Transverse colon (tissue), 4 donors: Measurements from ENCODE around the gene RAMP1. TPM values are rescaled to one million over a fixed set of nuclear protein-coding genes. Genes with fewer than 3 reads are reported as not detected.

Experiments
- DNase-seq: peaks from one replicate; pipeline ENCODE4 v3.0.0-alpha.2; 2019
- H3K27ac ChIP-seq, 4 donors: fragments of 200-600 bp; sonication (generic); 2 replicates each; pipeline ENCODE4 v1.5.1; 2016 to 2018; ENCODE audit warnings: inconsistent platforms in 4 of 4
- H3K27me3 ChIP-seq: fragments of 200-600 bp; sonication (generic); 2 replicates; pipeline ENCODE4 v1.5.1; 2017; ENCODE audit warnings: inconsistent platforms
- H3K36me3 ChIP-seq, 4 donors: fragments of 200-600 bp; sonication (generic); 2 replicates each; pipeline ENCODE4 v1.5.1; 2017 to 2019; ENCODE audit warnings: inconsistent platforms in 4 of 4
- H3K4me1 ChIP-seq, 4 donors: fragments of 200-600 bp; sonication (generic); 2 replicates each; pipeline ENCODE4 v1.5.1; 2017 to 2020; ENCODE audit warnings: inconsistent platforms in 4 of 4
- H3K4me3 ChIP-seq, 4 donors: fragments of 200-600 bp; sonication (generic); 1 replicate in 1 of 4; 2 replicates in 3 of 4; pipeline versions ENCODE4 v1.5.1 to v1.6.1; 2017 to 2019; ENCODE audit warnings: inconsistent platforms in 4 of 4
- H3K9me3 ChIP-seq, 2 donors: fragments of 200-600 bp; sonication (generic); 2 replicates each; pipeline ENCODE4 v1.5.1; 2017 to 2019; ENCODE audit warnings: inconsistent platforms in 2 of 2
- CTCF ChIP-seq, 5 experiments: fragments of 200-600 bp in 3 of 5; fragments of 450-650 bp in 2 of 5; sonication (generic) in 3 of 5; IDR thresholded peaks; 1 replicate in 2 of 5; 2 replicates in 3 of 5; pipeline ENCODE4 v1.5.1; 2016 to 2017; ENCODE audit warnings: antibody characterized with exemption in 5 of 5, inconsistent platforms in 3 of 5, mild to moderate bottlenecking in 2 of 5, moderate library complexity in 1 of 5
- EP300 ChIP-seq: sonication (generic); formaldehyde crosslinking; IDR thresholded peaks from one replicate; pipeline ENCODE4 v1.6.1; 2017; ENCODE audit warnings: antibody characterized with exemption, low read depth
- POLR2A ChIP-seq: fragments of 450-650 bp; IDR thresholded peaks from one replicate; pipeline ENCODE4 v1.6.1; 2016; ENCODE audit warnings: antibody characterized with exemption, mild to moderate bottlenecking, moderate library complexity
- POLR2AphosphoS5 ChIP-seq, 3 donors: sonication (generic); formaldehyde crosslinking; IDR thresholded peaks; one replicate each; pipeline ENCODE4 v1.6.1; 2016; ENCODE audit warnings: antibody characterized with exemption in 3 of 3
- WGBS, 2 donors: methylation state at CpG; one replicate each; pipeline ENCODE4 v1.1.5; 2018; ENCODE audit warnings: low coverage in 1 of 2; 5-methylcytosine and 5-hydroxymethylcytosine counted together
- in situ Hi-C, 4 donors: fragments of 200-750 bp; cut with MboI; loops; one replicate each; pipeline versions ENCODE4 v1.15.0 to v1.15.1; 2017; ENCODE audit warnings: low sequenced_read_pairs in 3 of 4, low pct_ligation_motif_present in 1 of 4, low pct_unique_long_range_greater_than_20kb in 1 of 4
- intact Hi-C: fragments of 100-400 bp; cut with DNase I; formaldehyde crosslinking; loops from one replicate; pipeline ENCODE4 v1.15.1; 2023; ENCODE audit warnings: low total_unique reads
- total RNA-seq, 4 donors: library from RNA; depleted of rRNA; stranded (reverse); fragments of >200 nt; gene quantifications; one replicate each; pipeline ENCODE4 v1.1.0, GENCODE V29; 2016

Gene RAMP1
- total RNA-seq, 4 donors from 2014 or later: 47.5 to 158 (median 95.7) TPM

- no peak for DNase-seq
- no peak overlapping the region for H3K4me3 ChIP-seq
- H3K9me3 ChIP-seq: no peaks in the 10 kb centered on the region
- H3K4me1 ChIP-seq: peaks cover 16 to 33% (median 20%) of the 10 kb centered on the region in 4 donors
- in situ Hi-C loops (loop anchor here in 1 of 4 donors (25.0 kb wide), 1 partner anchor 393 kb away; no protein-coding TSS in a partner anchor), intact Hi-C loops (no loop called here)
- TF ChIP-seq EP300: no peak
- no peak for TF ChIP-seq POLR2A
- no peak for TF ChIP-seq POLR2AphosphoS5 (IDR thresholded peaks at IDR 0.05)
- no peak for TF ChIP-seq CTCF (IDR thresholded peaks at IDR 0.05)
- H3K36me3 ChIP-seq: no peaks in the 10 kb centered on the region
- 90% methylated on average over 10 to 17 of the region's 21 CpGs for WGBS, 2 donors
- H3K27ac ChIP-seq: peak overlapping the region; percentile 71 to 94 (median 86)
- H3K27me3 ChIP-seq: no peaks in the 10 kb centered on the region
These were observed 10.1 kb downstream of the RAMP1 start for GRCh38 chr2:237869343-237870102.

GRCh38 chr2:237870126-237870525, 10.7 kb downstream of the RAMP1 start:
- WGBS, 2 donors: 85 to 90% methylated on average over 2 to 11 of the region's 11 CpGs
- Histone ChIP-seq H3K9me3 (no peaks in the 10 kb centered on the region), H3K36me3 (no peaks in the 10 kb centered on the region), H3K27ac (peak overlapping the region; percentile 21 to 94 (median 86)), H3K4me1 (peaks cover 16 to 36% (median 20%) of the 10 kb centered on the region in 4 donors), H3K27me3 (no peaks in the 10 kb centered on the region), H3K4me3 (no peak overlapping the region)
- DNase-seq: no peak
- in situ Hi-C loops: loop anchor here in 1 of 4 donors (25.0 kb wide), 1 partner anchor 392 kb away; no protein-coding TSS in a partner anchor
- intact Hi-C loops: no loop called here
- no peak for TF ChIP-seq CTCF (IDR thresholded peaks at IDR 0.05)
- no peak for TF ChIP-seq POLR2A
- TF ChIP-seq POLR2AphosphoS5 (IDR thresholded peaks at IDR 0.05): no peak
- TF ChIP-seq EP300: no peak

- no peak for DNase-seq
- intact Hi-C loops (no loop called here), in situ Hi-C loops (loop anchor here in 1 of 4 donors (25.0 kb wide), 1 partner anchor 391 kb away; no protein-coding TSS in a partner anchor)
- Histone ChIP-seq H3K9me3 (no peaks in the 10 kb centered on the region), H3K36me3 (no peaks in the 10 kb centered on the region), H3K4me1 (peaks cover 13 to 37% (median 23%) of the 10 kb centered on the region in 4 donors), H3K27me3 (no peaks in the 10 kb centered on the region), H3K27ac (peak overlapping the region; percentile 21 to 94 (median 86)), H3K4me3 (no peak overlapping the region)
- WGBS, 2 donors: 83% methylated on average over 23 of the region's 23 CpGs; no CpG with 5 or more reads in 1 of the 2 donors
- TF ChIP-seq CTCF (IDR thresholded peaks at IDR 0.05) (no peak), POLR2AphosphoS5 (IDR thresholded peaks at IDR 0.05) (no peak), EP300 (no peak), POLR2A (no peak)
These were observed 11.6 kb downstream of the RAMP1 start for GRCh38 chr2:237870754-237871651.
